HCT116 (cell line): Measurements from ENCODE around the gene RNASE1. TPM values are rescaled to one million over a fixed set of nuclear protein-coding genes. Genes with fewer than 3 reads are reported as not detected.

ENCODE experiments used
- ATAC-seq: fragments of 200-7000 bp; cut with Tn5 transposase; 2 replicates; pipeline ENCODE4 v1.9.1; 2020; ENCODE audit warnings: mild to moderate bottlenecking, moderate library complexity
- BruUV-seq: library from RNA; stranded (reverse); fragments of 400-500 nt; replicated peaks from 2 replicates; lab custom pipeline; 2021; lab: Mats Ljungman, UMichigan
- CTCF ChIA-PET: fragments of 300-600 bp; sonication (Branson Sonifier 250); formaldehyde crosslinking; loops from one replicate; lab custom pipeline; 2021; ENCODE audit warnings: antibody characterized with exemption; lab: Charles Lee
- POLR2A ChIA-PET: fragments of 300-600, 350-600 bp; sonication (Branson Sonifier 250); formaldehyde crosslinking; loops from one replicate; lab custom pipeline; 2021; ENCODE audit warnings: antibody characterized with exemption; lab: Charles Lee
- RAD21 ChIA-PET, 2 experiments: fragments of 300-600 bp; sonication (Branson Sonifier 250); formaldehyde crosslinking; loops; one replicate each; lab custom pipeline; 2023; ENCODE audit warnings: low total read pairs in 2 of 2; ENCODE audit not compliant: uncharacterized antibody in 2 of 2, unreplicated experiment in 2 of 2, low non-redundant PET in 1 of 2; lab: Charles Lee
- DNase-seq: peaks from one replicate; pipeline ENCODE4 v3.0.0-alpha.2; 2010; ENCODE audit warnings: low read depth, low spot score
- H2AFZ ChIP-seq: fragments of 200-600 bp; shearing (Covaris generic), sonication (generic); 2 replicates; pipeline ENCODE4 v1.6.1; 2017; ENCODE audit warnings: low read depth, mixed run types, mixed read lengths, antibody characterized with exemption, low read length; ENCODE audit not compliant: poor library complexity, severe bottlenecking
- H3K27ac ChIP-seq: 2 replicates; pipeline ENCODE4 v1.5.1; 2012; ENCODE audit warnings: low read depth, low read length
- H3K27me3 ChIP-seq: fragments of 200-600 bp; sonication (generic); 2 replicates; pipeline ENCODE4 v1.6.1; 2016; ENCODE audit warnings: mixed run types, low read length, mixed read lengths; ENCODE audit not compliant: insufficient read depth
- H3K36me3 ChIP-seq, 2 experiments: fragments of 200-500 bp in 1 of 2; fragments of 200-600 bp in 1 of 2; sonication (Bioruptor generic) in 1 of 2; sonication (generic) in 1 of 2; 2 replicates each; pipeline versions ENCODE4 v1.5.1 to v1.6.1; 2014 to 2016; ENCODE audit warnings: low read length in 2 of 2, inconsistent platforms in 1 of 2, mixed read lengths in 1 of 2, mixed run types in 1 of 2; ENCODE audit not compliant: insufficient read depth in 2 of 2, control insufficient read depth in 1 of 2
- H3K4me1 ChIP-seq, 2 experiments: fragments of 200-600 bp in 1 of 2; sonication (generic) in 1 of 2; 2 replicates each; pipeline versions ENCODE4 v1.5.1 to v1.6.1; 2012 to 2017; ENCODE audit warnings: low read length in 2 of 2, inconsistent platforms in 1 of 2, mild to moderate bottlenecking in 1 of 2, mixed read lengths in 1 of 2, mixed run types in 1 of 2, moderate library complexity in 1 of 2; ENCODE audit not compliant: insufficient read depth in 2 of 2, control insufficient read depth in 1 of 2
- H3K4me2 ChIP-seq: fragments of 200-600 bp; sonication (generic); 2 replicates; pipeline ENCODE4 v1.6.1; 2017; ENCODE audit warnings: mixed run types, low read length, mixed read lengths
- H3K4me3 ChIP-seq, 2 experiments: fragments of 200-600 bp in 1 of 2; sonication (generic) in 1 of 2; replicated peaks in 1 of 2; 2 replicates each; pipeline ENCODE4 v1.5.1; 2011 to 2016; ENCODE audit warnings: low read length in 2 of 2, control low read depth in 1 of 2, low read depth in 1 of 2, mild to moderate bottlenecking in 1 of 2, mixed read lengths in 1 of 2, mixed run types in 1 of 2
- H3K79me2 ChIP-seq: fragments of 200-600 bp; sonication (generic); 2 replicates; pipeline ENCODE4 v1.6.1; 2017; ENCODE audit warnings: mild to moderate bottlenecking, mixed run types, low read length, moderate library complexity, mixed read lengths; ENCODE audit not compliant: insufficient read depth
- H3K9ac ChIP-seq: fragments of 200-600 bp; sonication (generic); 2 replicates; pipeline ENCODE4 v1.6.1; 2016; ENCODE audit warnings: low read length, mixed read lengths
- H3K9me2 ChIP-seq: fragments of 200-600 bp; sonication (generic), shearing (Covaris generic); 2 replicates; pipeline ENCODE4 v1.6.1; 2017; ENCODE audit warnings: mixed run types, mild to moderate bottlenecking, moderate library complexity; ENCODE audit not compliant: insufficient read depth
- H3K9me3 ChIP-seq, 2 experiments: fragments of 200-500 bp in 1 of 2; fragments of 200-600 bp in 1 of 2; sonication (Bioruptor generic) in 1 of 2; sonication (generic) in 1 of 2; 2 replicates each; pipeline ENCODE4 v1.6.1; 2014 to 2017; ENCODE audit warnings: low read length in 2 of 2, mixed read lengths in 2 of 2, inconsistent platforms in 1 of 2, low read depth in 1 of 2, mild to moderate bottlenecking in 1 of 2, mixed run types in 1 of 2, moderate library complexity in 1 of 2; ENCODE audit not compliant: control insufficient read depth in 1 of 2, insufficient read depth in 1 of 2
- H4K20me1 ChIP-seq: fragments of 200-600 bp; sonication (generic), shearing (Covaris generic); 2 replicates; pipeline ENCODE4 v1.6.1; 2017; ENCODE audit warnings: mixed run types, mild to moderate bottlenecking, moderate library complexity; ENCODE audit not compliant: insufficient read depth
- FOSL1 ChIP-seq: IDR thresholded peaks from 2 replicates; pipeline ENCODE4 v1.6.1; 2012; ENCODE audit warnings: low read depth
- POLR2AphosphoS5 ChIP-seq: IDR thresholded peaks from 2 replicates; pipeline ENCODE4 v1.6.1; 2011; ENCODE audit warnings: mild to moderate bottlenecking, low read depth, low read length, moderate library complexity
- RAD21 ChIP-seq: IDR thresholded peaks from 2 replicates; pipeline ENCODE4 v1.6.1; 2012; ENCODE audit warnings: low read depth, mild to moderate bottlenecking
- SRF ChIP-seq: IDR thresholded peaks from 2 replicates; pipeline ENCODE4 v1.6.1; 2012; ENCODE audit warnings: low read depth
- TCF7L2 ChIP-seq: IDR thresholded peaks from 2 replicates; pipeline ENCODE4 v1.7.0; 2011; ENCODE audit warnings: borderline replicate concordance, inconsistent platforms; ENCODE audit not compliant: insufficient read depth, insufficient read length; ENCODE audit errors: extremely low read depth
- ZNF274 ChIP-seq: fragments of 200-500 bp; sonication (Bioruptor generic); IDR thresholded peaks from 2 replicates; pipeline ENCODE4 v1.6.1; 2014; ENCODE audit warnings: mild to moderate bottlenecking, low read depth, low read length, inconsistent platforms
- intact Hi-C: fragments of 100-400 bp; cut with micrococcal nuclease; formaldehyde crosslinking; loops from 2 replicates; pipeline ENCODE4 v1.10.0; 2022
- total RNA-seq: library from RNA; stranded (reverse); gene quantifications from one replicate; pipeline ENCODE4 v1.2.1, GENCODE V29; 2021; ENCODE audit not compliant: unreplicated experiment
- TF ChIP-seq, protein P1 (sequence below): IDR thresholded peaks from 2 replicates; pipeline ENCODE4 v1.6.1; 2012

The RNASE1 gene
- total RNA-seq, 1 experiment from 2014 or later = 3.3 TPM

DNA sequence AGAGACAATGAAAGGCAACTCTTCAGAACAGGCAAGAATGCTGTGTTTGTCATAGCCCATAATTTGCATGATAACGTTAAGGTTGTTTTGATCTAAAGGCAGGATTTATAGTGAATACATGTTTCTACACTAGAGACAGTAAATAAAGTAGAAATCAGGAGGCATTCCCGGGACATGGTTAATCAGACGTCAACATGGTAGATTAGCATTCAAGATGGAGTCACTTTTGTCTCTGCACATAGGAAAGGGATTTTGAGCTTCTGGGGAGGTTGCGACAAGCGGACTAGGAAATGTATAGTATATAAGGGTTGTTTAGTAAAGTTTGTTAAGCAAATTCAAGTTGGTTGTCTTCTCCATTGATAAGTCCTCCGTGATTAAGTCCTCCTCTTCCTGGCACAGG lies 2.8 kb upstream of the RNASE1 start:
- no peak for TF ChIP-seq TCF7L2
- TF ChIP-seq RAD21 = no peak
- TF ChIP-seq POLR2AphosphoS5 = no peak
- no peak for TF ChIP-seq ZNF274
- no peak for TF ChIP-seq FOSL1
- TF ChIP-seq, protein P1, sequence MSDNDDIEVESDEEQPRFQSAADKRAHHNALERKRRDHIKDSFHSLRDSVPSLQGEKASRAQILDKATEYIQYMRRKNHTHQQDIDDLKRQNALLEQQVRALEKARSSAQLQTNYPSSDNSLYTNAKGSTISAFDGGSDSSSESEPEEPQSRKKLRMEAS = no peak
- H3K79me2 ChIP-seq = no peaks in the 10 kb centered on the region
- ChIA-PET RAD21 (no interaction called here), CTCF (no interaction called here), POLR2A (no interaction called here)
- H3K9me2 ChIP-seq = no peaks in the 10 kb centered on the region
- ATAC-seq (no peak), DNase-seq (no peak)
- H3K9me3 ChIP-seq = no peaks in the 10 kb centered on the region
- H3K4me1 ChIP-seq = 0 out of 4 replicates have a peak, but pooled peaks cover 0 to 5% of the 10 kb centered on the region in 2 experiments
- no peaks in the 10 kb centered on the region for H3K36me3 ChIP-seq
- no peak overlapping the region for H2AFZ ChIP-seq
- H3K4me2 ChIP-seq = no peak overlapping the region
- H3K27me3 ChIP-seq = no peaks in the 10 kb centered on the region
- no peak overlapping the region for H3K4me3 ChIP-seq
- no peak overlapping the region for H3K9ac ChIP-seq
- BruUV-seq = no TSS peak
- intact Hi-C loops = no loop called here
- H4K20me1 ChIP-seq = no peaks in the 10 kb centered on the region
- no peak overlapping the region for H3K27ac ChIP-seq

DNA sequence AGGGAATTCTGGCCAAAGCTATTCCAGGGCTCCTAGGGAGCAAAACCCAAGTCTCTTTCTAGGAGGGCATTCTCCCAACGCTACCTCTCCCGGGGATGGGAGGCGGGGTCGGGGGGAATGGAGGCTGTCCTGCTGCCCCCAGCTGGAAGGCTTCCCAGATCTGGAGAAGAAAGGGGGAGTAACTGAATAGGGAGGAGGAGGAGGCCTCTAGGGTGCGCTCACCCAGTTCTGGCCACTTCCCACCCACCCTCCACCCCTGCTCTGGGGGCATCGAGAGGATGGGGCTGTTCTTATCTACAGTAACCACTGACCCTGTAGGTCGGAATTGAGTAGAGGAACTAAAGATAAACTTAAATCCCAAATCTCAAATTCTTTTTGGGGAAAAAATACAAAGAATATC lies 579 bp upstream of the RNASE1 start:
- intact Hi-C loops = no loop called here
- BruUV-seq = no TSS peak

More for the DNA sequence above, 579 bp upstream of the RNASE1 start:
- Histone ChIP-seq H3K4me2 (no peak overlapping the region), H3K36me3 (no peaks in the 10 kb centered on the region), H3K79me2 (no peaks in the 10 kb centered on the region), H3K9me2 (no peaks in the 10 kb centered on the region), H2AFZ (no peak overlapping the region), H3K27ac (no peak overlapping the region), H3K27me3 (no peaks in the 10 kb centered on the region), H3K9me3 (no peaks in the 10 kb centered on the region), H3K4me1 (0 out of 4 replicates have a peak, but pooled peaks cover 0 to 8% of the 10 kb centered on the region in 2 experiments), H3K9ac (no peak overlapping the region), H4K20me1 (no peaks in the 10 kb centered on the region), H3K4me3 (no peak overlapping the region)
- ChIA-PET RAD21 (no interaction called here), POLR2A (no interaction called here), CTCF (no interaction called here)
- ATAC-seq (no peak), DNase-seq (no peak)
- TF ChIP-seq SRF (no peak), TCF7L2 (no peak), POLR2AphosphoS5 (no peak), FOSL1 (no peak)
